Stimulated activated CD4-positive, alpha-beta T cell treated with anti-CD3 and anti-CD28 coated beads, Interleukin-1b, Interleukin-23, amount 100 ng/mL, for 4 hours (primary cell): Measurements from ENCODE around the gene EIF4G3.

Source experiments
- DNase-seq, 2 donors: peaks; one replicate each; pipeline ENCODE4 v3.0.0-alpha.2; 2020; ENCODE audit warnings: low read depth in 2 of 2

Gene EIF4G3

DNA sequence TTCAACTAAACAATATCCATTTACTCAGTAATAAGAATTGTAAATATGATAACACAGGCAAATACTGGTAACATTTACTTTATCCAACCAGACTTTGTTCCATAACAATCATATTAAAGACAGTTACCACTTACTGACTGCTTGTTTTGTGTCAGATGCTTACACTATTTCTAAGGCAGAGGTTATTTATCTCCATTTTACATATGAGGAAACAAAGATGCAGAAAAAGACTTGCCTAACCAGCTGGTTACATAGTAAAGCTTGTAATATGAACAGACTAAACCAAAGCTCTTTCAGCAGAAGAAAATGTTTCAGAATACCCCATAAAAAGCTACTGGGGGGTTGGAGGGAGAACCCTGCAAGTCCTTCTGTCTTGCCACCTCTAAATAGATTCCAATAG lies 180.1 kb downstream of the EIF4G3 start:
- no peak for DNase-seq

GRCh38 chr1:20993716-20994575 lies 182.8 kb downstream of the EIF4G3 start:
- DNase-seq, result no peak

GRCh38 chr1:20992322-20993056 lies 184.2 kb downstream of the EIF4G3 start:
- no peak for DNase-seq

GRCh38 chr1:20988943-20989342 lies 187.8 kb downstream of the EIF4G3 start:
- no peak for DNase-seq

DNA sequence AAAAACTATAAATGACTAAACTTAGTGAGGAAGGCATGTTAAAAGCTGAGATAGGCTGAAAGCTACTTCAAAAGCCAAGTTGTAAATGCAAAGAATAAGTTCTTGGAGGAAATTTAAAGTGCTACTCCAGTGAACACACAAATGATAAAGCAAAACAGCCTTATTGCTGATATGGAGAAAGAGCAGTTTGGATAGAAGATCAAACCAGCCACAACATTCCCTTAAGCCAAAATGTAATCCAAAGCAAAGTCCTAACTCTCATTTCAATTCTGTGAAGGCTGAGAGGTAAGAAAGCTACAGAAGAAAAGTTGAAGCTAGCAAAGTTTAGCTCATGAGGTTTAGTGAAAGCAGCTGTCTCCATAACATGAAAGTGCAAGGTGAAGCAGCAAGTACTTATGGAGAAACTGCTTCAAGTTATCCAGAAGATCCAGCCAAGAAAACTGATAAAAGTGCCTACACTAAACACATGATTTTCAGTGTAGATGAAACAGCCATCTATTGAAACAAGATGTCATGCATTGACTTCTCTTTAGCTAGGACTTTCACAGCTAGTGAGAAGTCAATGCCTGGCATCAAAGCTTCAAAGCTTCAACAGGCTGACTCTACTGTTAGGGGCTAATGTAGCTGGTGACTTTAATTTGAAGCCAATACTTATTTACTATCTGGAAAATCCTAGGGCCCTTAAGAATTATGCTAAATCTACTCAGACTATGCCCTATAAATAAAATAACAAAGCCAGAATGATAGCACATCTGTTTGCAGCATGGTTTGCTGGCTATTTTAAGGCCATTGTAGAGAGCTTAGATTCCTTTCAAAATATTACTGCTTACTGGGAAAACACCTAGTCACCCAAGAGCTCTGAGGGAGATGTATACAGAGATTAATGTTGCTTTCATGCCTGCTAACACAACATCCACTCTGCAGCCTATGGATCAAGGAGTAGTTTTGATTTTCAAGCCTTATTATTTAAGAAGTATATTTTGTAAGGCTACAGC lies 188.6 kb downstream of the EIF4G3 start:
- no peak for DNase-seq

DNA sequence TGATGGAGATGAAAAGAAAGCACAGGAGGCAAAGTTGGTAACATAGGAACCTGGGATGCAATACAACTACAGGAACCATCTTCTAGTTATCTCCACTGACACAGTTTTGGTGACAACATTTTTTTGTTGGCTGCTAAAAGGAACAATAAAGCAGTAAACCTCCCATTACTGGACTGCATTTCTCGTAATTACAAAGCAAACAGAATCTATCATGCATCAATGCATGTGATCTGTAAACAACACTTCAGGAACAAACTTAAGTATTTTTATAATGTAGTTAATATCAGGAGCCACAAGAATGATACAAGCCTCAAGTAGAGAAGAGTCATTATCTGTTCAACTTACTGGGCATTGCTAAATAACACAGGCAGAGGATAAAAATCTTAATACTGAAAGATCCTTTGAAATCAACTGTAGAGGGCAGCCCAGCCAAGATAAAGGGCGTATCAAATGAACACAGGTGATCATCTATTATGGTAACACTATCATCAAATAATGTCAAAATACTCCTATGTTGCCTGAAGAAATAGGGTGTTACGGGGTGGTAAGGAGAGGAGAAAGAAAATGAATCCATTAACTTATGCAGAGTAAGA lies 193.3 kb downstream of the EIF4G3 start:
- DNase-seq, result no peak

- DNase-seq, result no peak
Measured at GRCh38 chr1:20982316-20982715, 194.4 kb downstream of the EIF4G3 start.

- no peak for DNase-seq
Measured at GRCh38 chr1:20981915-20982314, 194.8 kb downstream of the EIF4G3 start.

GRCh38 chr1:20980051-20980450 lies 196.6 kb downstream of the EIF4G3 start:
- no peak for DNase-seq

DNA sequence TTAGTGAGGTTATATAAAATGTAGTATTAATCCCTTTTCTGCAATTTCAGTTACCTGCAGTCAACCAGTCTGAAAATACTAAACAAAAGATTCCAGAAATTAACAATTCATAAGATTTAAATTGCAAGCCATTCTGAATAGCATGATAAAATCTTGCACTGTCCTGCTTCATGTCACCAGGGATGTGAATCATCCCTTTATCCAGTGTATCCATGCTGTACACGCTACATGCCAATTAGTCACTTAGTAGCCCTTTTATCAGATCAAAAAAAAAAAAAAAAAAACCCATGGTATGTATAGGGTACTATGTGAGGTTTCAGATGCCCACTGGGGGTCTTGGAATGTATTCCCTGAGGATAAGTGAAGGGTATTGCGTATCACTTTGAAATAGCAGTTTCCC lies 198.3 kb downstream of the EIF4G3 start:
- DNase-seq, result no peak

DNA sequence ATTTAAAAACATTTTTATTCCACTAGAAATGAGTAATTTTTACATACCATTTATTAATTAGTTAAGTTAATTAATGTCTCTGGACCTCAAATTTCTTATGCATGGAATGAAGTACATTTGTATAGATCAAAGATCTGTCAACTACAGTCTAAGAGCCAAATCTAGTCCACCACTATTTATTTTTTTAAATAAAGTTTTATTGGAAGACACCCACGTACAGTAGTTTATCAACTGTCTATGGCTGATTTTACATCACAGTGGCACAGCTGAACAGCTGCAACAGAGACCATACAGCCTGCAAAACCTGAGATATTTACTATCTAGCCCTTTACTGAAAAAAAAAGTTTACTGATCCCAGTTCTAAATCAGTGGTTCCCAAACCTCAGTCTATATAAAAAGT lies 201.0 kb downstream of the EIF4G3 start:
- DNase-seq, result no peak

DNA sequence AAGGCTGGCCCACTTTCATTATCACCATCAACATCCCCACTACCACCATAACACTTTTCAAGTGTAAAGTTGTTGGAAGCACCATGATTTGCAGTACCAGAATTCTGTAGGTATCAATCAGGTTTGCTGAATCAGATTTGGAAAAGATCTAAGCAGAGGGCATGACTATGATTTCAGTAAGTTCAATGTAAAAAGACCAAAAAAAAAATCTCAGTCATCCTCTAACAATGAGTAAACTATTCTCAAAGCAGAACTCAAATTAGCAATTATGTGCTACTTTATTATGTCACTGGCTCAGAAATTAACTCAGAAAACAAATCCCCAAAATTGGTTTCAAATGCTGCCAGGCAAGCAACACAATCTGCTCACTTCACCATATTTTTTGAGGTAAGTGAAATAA lies 201.7 kb downstream of the EIF4G3 start:
- no peak for DNase-seq

DNA sequence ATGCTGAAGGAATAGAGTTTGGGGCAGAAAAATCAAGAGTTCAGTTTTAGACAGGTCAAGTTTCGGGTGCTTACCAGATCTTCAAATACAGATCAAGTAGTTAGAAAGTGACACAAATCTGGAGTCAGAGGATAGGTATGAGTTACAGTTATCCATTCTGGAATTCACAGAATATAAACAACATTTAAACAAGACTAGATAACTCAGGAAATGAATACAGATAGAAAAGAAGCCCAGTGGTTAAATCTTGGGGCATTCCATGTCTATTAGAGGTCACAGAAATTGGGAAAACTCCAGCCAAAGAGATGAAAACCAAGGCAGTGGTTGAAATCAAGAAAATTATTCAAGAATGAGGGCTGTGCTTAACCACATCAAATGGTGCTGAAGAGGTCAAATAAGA lies 202.6 kb downstream of the EIF4G3 start:
- no peak for DNase-seq

DNA sequence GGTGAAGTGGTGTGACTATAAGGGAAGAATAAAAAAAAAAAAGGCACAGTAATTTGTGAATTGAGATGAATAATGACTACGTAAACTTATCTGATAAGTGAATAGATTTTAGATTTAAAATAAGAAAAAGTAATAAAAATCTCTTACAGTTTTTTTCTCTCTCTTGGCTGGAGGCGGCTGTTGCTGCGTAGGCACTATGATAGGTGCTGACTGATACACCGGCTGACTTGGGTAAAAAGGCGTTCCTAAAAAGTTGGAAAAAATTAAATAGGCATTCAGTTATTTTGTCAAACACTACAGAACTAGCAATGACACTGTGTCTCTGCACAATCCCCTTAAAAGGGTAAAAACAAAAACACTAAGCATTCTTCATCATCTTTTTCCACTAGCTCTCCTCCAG lies 203.8 kb downstream of the EIF4G3 start:
- DNase-seq, result no peak

DNA sequence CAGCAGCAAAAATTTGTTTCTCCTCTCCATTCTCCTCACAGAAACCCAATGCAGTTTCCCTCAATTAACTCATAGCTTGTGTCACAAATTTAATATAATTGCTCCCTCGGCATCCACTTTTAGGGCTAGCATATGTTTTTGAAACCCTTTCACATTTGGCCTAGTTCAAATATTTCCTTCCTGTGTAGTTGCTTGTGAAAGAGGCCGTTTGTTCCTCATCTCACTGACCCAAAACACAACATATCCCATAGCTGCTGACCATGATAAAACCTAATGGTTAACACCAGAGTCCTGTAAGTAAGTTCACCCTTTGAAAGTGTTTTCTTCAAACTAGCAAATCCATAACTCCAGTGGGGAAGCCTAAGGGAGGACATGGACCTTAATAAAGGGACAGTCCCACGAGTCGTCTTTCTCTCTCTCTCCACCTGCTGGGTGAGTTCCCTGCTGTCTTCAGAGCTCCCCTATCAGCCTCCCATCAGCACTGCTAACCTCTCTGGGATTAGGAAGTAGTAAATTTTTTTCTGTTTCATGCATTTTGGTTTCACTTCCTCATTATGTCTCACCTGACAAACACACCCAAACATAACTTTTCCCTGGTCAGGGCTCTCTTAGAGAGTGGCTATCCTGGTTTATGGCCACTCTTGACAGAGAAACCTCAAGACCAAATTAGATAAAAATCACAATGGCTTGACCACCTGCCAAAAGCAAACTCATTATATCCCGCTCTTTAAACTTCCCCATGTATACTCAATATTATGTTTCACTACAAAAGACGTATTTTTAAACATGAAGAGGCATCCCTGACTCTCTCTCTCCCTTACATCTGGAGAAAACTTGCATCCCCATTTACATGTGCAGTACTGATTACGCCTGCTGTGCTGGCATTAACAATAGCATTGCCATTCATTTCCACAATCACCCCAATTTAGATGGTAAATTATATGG lies 211.9 kb downstream of the EIF4G3 start:
- DNase-seq, result no peak

- no peak for DNase-seq
Measured at GRCh38 chr1:20962576-20963258, 214.0 kb downstream of the EIF4G3 start.

DNA sequence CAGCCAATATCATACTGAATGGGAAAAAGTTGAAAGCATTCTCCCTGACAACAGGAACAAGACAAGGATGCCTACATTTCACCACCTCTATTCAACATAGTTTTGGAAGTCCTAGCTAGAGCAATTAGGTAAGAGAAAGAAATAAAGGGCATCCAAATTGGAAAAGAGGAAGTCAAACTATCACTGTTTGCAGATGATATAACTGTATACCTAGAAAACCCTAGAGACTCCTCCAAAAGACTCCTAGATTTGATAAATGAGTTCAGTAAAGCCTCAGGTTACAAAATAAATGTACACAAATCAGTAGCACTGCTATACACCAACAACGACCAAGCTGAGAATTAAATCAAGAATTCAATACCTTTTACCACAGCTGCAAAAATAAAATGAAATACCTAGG lies 218.3 kb downstream of the EIF4G3 start:
- no peak for DNase-seq

DNA sequence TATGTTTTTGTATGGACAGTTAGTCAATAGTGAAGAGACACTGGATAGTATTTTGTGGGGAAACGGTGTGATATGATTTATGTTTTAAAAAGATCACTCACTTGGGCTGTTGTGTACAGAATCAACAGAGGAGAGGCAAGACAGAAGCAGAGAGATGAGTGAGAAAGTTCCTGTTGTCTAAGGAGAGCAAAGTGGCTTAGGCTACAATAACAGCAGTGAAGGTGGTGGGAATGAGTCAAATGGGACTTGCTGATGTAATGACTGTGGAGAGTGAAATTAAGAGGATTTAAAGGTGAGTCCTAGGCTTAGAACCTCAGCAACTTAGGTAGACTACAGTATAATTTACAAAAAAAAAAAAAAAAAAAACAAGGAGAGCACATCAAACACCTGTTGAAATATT lies 220.4 kb downstream of the EIF4G3 start:
- DNase-seq, result no peak

DNA sequence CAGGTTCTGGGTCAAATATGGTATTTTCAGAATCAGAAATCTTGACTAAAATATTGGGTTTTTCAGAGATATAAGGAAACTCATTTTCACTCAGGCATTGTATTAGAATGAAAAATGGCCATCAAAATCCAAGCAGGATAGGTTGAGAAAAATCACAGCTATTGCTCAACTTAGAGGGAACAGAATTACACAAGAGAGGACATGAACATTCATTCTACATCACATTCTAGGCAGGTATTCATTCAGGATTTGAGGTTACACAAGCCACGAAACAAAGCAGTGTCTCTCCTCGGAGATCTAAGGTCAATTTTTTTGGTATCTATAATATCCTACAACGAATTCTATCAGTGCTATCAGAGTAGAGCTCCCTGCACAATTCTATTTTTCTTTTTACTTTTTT lies 226.0 kb downstream of the EIF4G3 start:
- DNase-seq, result no peak
